Transverse colon (tissue), 1 donor: ENCODE measurements around the gene ACAD11.

Experiments used
- EP300 ChIP-seq: sonication (generic); formaldehyde crosslinking; IDR thresholded peaks from one replicate; pipeline ENCODE4 v1.6.1; 2017; ENCODE audit warnings: antibody characterized with exemption, low read depth
- POLR2A ChIP-seq: fragments of 450-650 bp; IDR thresholded peaks from one replicate; pipeline ENCODE4 v1.6.1; 2016; ENCODE audit warnings: antibody characterized with exemption, mild to moderate bottlenecking, moderate library complexity

DNA sequence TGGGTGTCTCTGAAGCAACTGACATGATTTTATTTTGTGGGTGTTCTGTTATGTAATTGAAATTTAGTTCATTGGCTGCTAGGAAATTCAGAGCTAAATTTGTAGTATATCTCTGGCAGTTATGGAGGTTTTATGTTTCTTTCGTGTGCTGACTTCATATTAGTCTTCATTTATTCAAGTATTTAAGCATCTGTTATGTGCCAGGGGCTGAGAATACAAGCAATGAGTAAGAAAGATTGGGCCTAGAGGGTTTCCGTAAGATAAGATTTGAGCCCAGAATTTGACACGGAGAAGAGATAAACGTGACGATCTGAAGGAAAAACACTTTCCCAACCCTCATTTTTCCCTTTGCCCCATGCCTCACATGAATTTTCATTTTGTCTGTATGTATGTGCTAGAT, 137.7 kb downstream of the ACAD11 start:
- TF ChIP-seq POLR2A (no peak), EP300 (no peak)
